Measurements from ENCODE around the gene DENND6B. TPM values are rescaled to one million over a fixed set of nuclear protein-coding genes. Genes with fewer than 3 reads are reported as not detected.
A peak's percentile ranks its signal among the peaks of the same experiment; 100 is the strongest.

The DENND6B gene
- total and polyA plus RNA-seq, 2 of the 13 experiments (the other 11 are each of a cell fraction or from before 2014, with no cell fraction given): 0.95 to 3.8 TPM

- TF ChIP-seq UBTF (CRISPR knock-in tag; IDR thresholded peaks at IDR 0.05) (peak; percentile 80), ZNF687 (CRISPR knock-in tag; IDR thresholded peaks at IDR 0.05) (peak; percentile 92), NCOA5 (CRISPR knock-in tag; IDR thresholded peaks at IDR 0.05) (no peak), TRIM22 (IDR thresholded peaks at IDR 0.05) (no peak), AHDC1 (CRISPR knock-in tag; IDR thresholded peaks at IDR 0.05; ENCODE audit: borderline replicate concordance) (no peak), RFXANK (CRISPR knock-in tag; IDR thresholded peaks at IDR 0.05) (no peak), CTCF (CRISPR knock-in tag; IDR thresholded peaks at IDR 0.05) (no peak), ZNF850 (CRISPR knock-in tag; conservative IDR thresholded peaks at IDR 0.05) (no peak), ZNF260 (CRISPR knock-in tag; IDR thresholded peaks at IDR 0.05; ENCODE audit: borderline replicate concordance, low read depth) (no peak), ZNF563 (CRISPR knock-in tag; IDR thresholded peaks at IDR 0.05) (peak; percentile 41; the same call in 1 of the 2 replicates), NFYC (CRISPR knock-in tag; IDR thresholded peaks at IDR 0.05) (no peak), ZNF232 (CRISPR knock-in tag; IDR thresholded peaks at IDR 0.05; ENCODE audit: borderline replicate concordance) (no peak), CHD4 (IDR thresholded peaks at IDR 0.05; ENCODE audit: borderline replicate concordance, low read length) (no peak)
These were observed 65.8 kb downstream of the DENND6B start (continued) for GRCh38 chr22:50260801-50261614.

Data from HepG2 (cell line).